Measurements from ENCODE around the gene MYZAP. TPM values are rescaled to one million over a fixed set of nuclear protein-coding genes. Genes with fewer than 3 reads are reported as not detected.

The MYZAP gene
- total RNA-seq, 1 experiment from 2014 or later = 1.1 TPM

GRCh38 chr15:57734860-57735259 is 143.2 kb downstream of the MYZAP start:
- no peak overlapping the region for H3K27ac ChIP-seq (ENCODE audit: low read length)
- in situ Hi-C loops (cut with HindIII; ENCODE audit: low pct_unique_long_range_greater_than_20kb, low sequenced_read_pairs) = no loop called here
- no peaks in the 10 kb centered on the region for H3K9me3 ChIP-seq (ENCODE audit: control insufficient read depth, insufficient read depth, low read depth, low read length)
- BruUV-seq (replicated peaks) = no TSS peak
- H3K36me3 ChIP-seq (ENCODE audit: control insufficient read depth, insufficient read depth, low read length) = no peaks in the 10 kb centered on the region
- ATAC-seq = no peak
- H3K4me3 ChIP-seq (ENCODE audit: low read depth in 2 of 2, low read length in 2 of 2) = no peak overlapping the region
- TF ChIP-seq POLR2AphosphoS5 (IDR thresholded peaks at IDR 0.05; ENCODE audit: low read depth, low read length) = no peak
- TF ChIP-seq TCF7L2 (IDR thresholded peaks at IDR 0.05; ENCODE audit: low read depth, low read length) = no peak
- no peak for TF ChIP-seq SIN3A (IDR thresholded peaks at IDR 0.05; ENCODE audit: borderline replicate concordance, insufficient read depth, low read depth, low read length)
- TF ChIP-seq, protein P1, sequence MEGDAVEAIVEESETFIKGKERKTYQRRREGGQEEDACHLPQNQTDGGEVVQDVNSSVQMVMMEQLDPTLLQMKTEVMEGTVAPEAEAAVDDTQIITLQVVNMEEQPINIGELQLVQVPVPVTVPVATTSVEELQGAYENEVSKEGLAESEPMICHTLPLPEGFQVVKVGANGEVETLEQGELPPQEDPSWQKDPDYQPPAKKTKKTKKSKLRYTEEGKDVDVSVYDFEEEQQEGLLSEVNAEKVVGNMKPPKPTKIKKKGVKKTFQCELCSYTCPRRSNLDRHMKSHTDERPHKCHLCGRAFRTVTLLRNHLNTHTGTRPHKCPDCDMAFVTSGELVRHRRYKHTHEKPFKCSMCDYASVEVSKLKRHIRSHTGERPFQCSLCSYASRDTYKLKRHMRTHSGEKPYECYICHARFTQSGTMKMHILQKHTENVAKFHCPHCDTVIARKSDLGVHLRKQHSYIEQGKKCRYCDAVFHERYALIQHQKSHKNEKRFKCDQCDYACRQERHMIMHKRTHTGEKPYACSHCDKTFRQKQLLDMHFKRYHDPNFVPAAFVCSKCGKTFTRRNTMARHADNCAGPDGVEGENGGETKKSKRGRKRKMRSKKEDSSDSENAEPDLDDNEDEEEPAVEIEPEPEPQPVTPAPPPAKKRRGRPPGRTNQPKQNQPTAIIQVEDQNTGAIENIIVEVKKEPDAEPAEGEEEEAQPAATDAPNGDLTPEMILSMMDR (IDR thresholded peaks at IDR 0.05) = no peak
- DNase-seq (ENCODE audit: low read depth, low spot score) = no peak
- no peaks in the 10 kb centered on the region for H3K27me3 ChIP-seq (ENCODE audit: control insufficient read depth, insufficient read depth, low read length)
- intact Hi-C loops (cut with micrococcal nuclease; ENCODE audit: unreplicated experiment) = loop anchor here (10.0 kb wide), 1 partner anchor 450 kb away; no protein-coding TSS in a partner anchor
- H3K4me1 ChIP-seq (ENCODE audit: control insufficient read depth, insufficient read depth, low read length) = no peaks in the 10 kb centered on the region
- ChIA-PET POLR2A (no interaction called here), CTCF (interaction anchor here (1.4 kb wide), 1 partner anchor 16 kb away, joined by 4 read pairs; no protein-coding TSS in a partner anchor)

Other genes starting within 250 kb of the MYZAP start
- gene CGNL1, start 215.4 kb upstream of the MYZAP start, total RNA-seq (2021; ENCODE audit: unreplicated experiment) = 3.5 TPM
- gene POLR2M, start 114.8 kb downstream of the MYZAP start, total RNA-seq (2021; ENCODE audit: unreplicated experiment) = 76.6 TPM